GM23338 (cell line): ENCODE results near the gene CHKB. TPM values are rescaled to one million over a fixed set of nuclear protein-coding genes. Genes with fewer than 3 reads are reported as not detected.

Source experiments
- ATAC-seq: fragments of 200-7000 bp; cut with Tn5 transposase; 3 replicates; pipeline ENCODE4 v1.9.1; 2020
- DNase-seq: peaks from one replicate; pipeline ENCODE4 v3.0.0-alpha.2; 2015; ENCODE audit warnings: low spot score
- H2AFZ ChIP-seq: fragments of 200-600 bp; sonication (generic); 2 replicates; pipeline ENCODE4 v1.8.0; 2016; ENCODE audit warnings: antibody characterized with exemption, mild to moderate bottlenecking, moderate library complexity
- H3F3A ChIP-seq: fragments of 200-600 bp; sonication (generic); replicated peaks from 2 replicates; pipeline ENCODE4 v1.8.0; 2017; ENCODE audit warnings: antibody characterized with exemption, mixed run types, low read depth
- H3K27ac ChIP-seq: fragments of 200-600 bp; sonication (generic); 2 replicates; pipeline ENCODE4 v1.6.1; 2016; ENCODE audit warnings: low read depth
- H3K27me3 ChIP-seq: fragments of 200-600 bp; sonication (generic); 2 replicates; pipeline ENCODE4 v1.8.0; 2016; ENCODE audit warnings: mild to moderate bottlenecking, mixed run types, moderate library complexity; ENCODE audit not compliant: insufficient read depth
- H3K36me3 ChIP-seq: fragments of 200-600 bp; sonication (generic); 2 replicates; pipeline ENCODE4 v1.8.0; 2016; ENCODE audit warnings: mild to moderate bottlenecking; ENCODE audit not compliant: insufficient read depth
- H3K4me1 ChIP-seq: fragments of 200-600 bp; sonication (generic); 2 replicates; pipeline ENCODE4 v1.8.0; 2016; ENCODE audit warnings: mild to moderate bottlenecking, moderate library complexity; ENCODE audit not compliant: insufficient read depth
- H3K4me2 ChIP-seq: fragments of 200-600 bp; sonication (generic); 2 replicates; pipeline ENCODE4 v1.7.1; 2017; ENCODE audit warnings: mixed run types
- H3K4me3 ChIP-seq: fragments of 200-600 bp; sonication (generic); 2 replicates; pipeline ENCODE4 v1.6.1; 2016; ENCODE audit warnings: mixed run types
- H3K79me2 ChIP-seq: fragments of 200-600 bp; sonication (generic); replicated peaks from 2 replicates; pipeline ENCODE4 v1.8.0; 2017; ENCODE audit warnings: mild to moderate bottlenecking; ENCODE audit not compliant: insufficient read depth
- H3K9me2 ChIP-seq: fragments of 200-600 bp; sonication (generic); 2 replicates; pipeline ENCODE4 v1.8.0; 2017; ENCODE audit not compliant: insufficient read depth
- H4K20me1 ChIP-seq: fragments of 200-600 bp; sonication (generic); replicated peaks from 2 replicates; pipeline ENCODE4 v1.8.0; 2017; ENCODE audit warnings: mild to moderate bottlenecking; ENCODE audit not compliant: insufficient read depth
- H3K27ac Mint-ChIP-seq: 2 replicates; pipeline ENCODE4 v1.8.0; 2020; ENCODE audit warnings: inconsistent platforms, mild to moderate bottlenecking, moderate library complexity, mixed read lengths
- H3K27me3 Mint-ChIP-seq: 3 replicates; pipeline ENCODE4 v1.8.0; 2022; ENCODE audit warnings: low read depth, mild to moderate bottlenecking, moderate library complexity, mixed read lengths, inconsistent platforms; ENCODE audit not compliant: insufficient read depth, poor library complexity
- H3K36me3 Mint-ChIP-seq: 3 replicates; pipeline ENCODE4 v1.8.0; 2021; ENCODE audit warnings: low read depth, mild to moderate bottlenecking, inconsistent platforms, moderate library complexity, mixed read lengths
- H3K4me1 Mint-ChIP-seq: 3 replicates; pipeline ENCODE4 v1.8.0; 2020; ENCODE audit warnings: mild to moderate bottlenecking, inconsistent platforms, mixed read lengths
- H3K4me3 Mint-ChIP-seq: 3 replicates; pipeline ENCODE4 v1.8.0; 2021; ENCODE audit warnings: moderate library complexity, mild to moderate bottlenecking, inconsistent platforms, mixed read lengths
- H3K9me3 Mint-ChIP-seq: 3 replicates; pipeline ENCODE4 v1.8.0; 2020; ENCODE audit warnings: moderate library complexity, mild to moderate bottlenecking, inconsistent platforms, mixed read lengths
- STAT1 ChIP-seq: IDR thresholded peaks from one replicate; pipeline ENCODE4 v1.6.1; 2016; ENCODE audit warnings: antibody characterized with exemption; ENCODE audit not compliant: unreplicated experiment
- polyA plus RNA-seq: library from polyadenylated mRNA; unstranded; fragments of >200 nt; fragmentation: Nextera tagmentation; extraction: Ambion mirVana; gene quantifications from 2 replicates; pipeline ENCODE4 v1.2.1, GENCODE V29; 2016
- total RNA-seq: library from RNA; depleted of rRNA; stranded (reverse); fragments of >200 nt; shearing (Covaris generic); gene quantifications from 2 replicates; pipeline ENCODE4 v1.2.3, GENCODE V29; 2014
- TF ChIP-seq, protein P1 (sequence below): fragments of 250-450 bp; sonication (Bioruptor Pico); IDR thresholded peaks from 2 replicates; pipeline ENCODE4 v1.5.0; 2020; ENCODE audit warnings: mild to moderate bottlenecking, moderate library complexity
- TF ChIP-seq, protein P2 (sequence below): IDR thresholded peaks from 2 replicates; pipeline ENCODE4 v1.6.1; 2016; ENCODE audit warnings: antibody characterized with exemption
- TF ChIP-seq, protein P3 (sequence below), 2 experiments: fragments of 200-600 bp in 1 of 2; sonication (generic) in 1 of 2; conservative IDR thresholded peaks; 2 replicates each; pipeline versions ENCODE4 v1.5.1 to v1.6.1; 2016 to 2017; ENCODE audit warnings: antibody characterized with exemption in 2 of 2, low read depth in 2 of 2, mild to moderate bottlenecking in 2 of 2, moderate library complexity in 1 of 2

CHKB gene
- total and polyA plus RNA-seq, 2 experiments from 2014 or later = 51.2 to 61.6 TPM

DNA sequence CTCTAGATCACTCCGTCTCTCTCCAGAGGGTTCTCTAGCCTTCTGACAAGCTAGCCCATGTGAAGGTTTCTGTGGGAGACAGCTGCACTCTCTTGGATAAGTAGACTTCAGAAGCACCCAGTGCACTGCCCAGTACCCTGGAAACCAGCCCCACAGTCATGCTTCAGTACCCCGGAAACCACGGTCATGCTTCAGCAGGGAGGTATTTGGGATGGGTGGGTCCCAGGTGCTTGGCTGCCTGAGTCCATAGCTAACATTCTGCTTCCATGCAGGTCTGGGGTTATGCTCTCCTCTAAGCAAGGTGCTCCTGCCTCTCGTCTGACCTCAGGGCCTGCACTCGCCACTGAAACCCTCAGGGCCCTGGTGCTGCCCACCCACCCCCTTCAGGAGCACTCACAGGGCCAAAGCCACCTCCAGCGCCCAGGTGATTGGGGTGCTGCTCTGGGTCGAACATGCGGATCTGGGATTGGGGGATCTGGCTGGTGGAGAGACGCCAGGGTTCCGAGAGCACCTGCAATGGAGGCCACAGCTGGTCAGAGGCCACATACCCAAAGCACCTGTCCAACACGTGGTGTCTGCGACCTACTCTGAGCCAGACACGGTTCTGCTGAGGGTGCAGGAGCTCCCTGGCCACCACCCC, 12.6 kb downstream of the CHKB start (continued):
- TF ChIP-seq, protein P1, sequence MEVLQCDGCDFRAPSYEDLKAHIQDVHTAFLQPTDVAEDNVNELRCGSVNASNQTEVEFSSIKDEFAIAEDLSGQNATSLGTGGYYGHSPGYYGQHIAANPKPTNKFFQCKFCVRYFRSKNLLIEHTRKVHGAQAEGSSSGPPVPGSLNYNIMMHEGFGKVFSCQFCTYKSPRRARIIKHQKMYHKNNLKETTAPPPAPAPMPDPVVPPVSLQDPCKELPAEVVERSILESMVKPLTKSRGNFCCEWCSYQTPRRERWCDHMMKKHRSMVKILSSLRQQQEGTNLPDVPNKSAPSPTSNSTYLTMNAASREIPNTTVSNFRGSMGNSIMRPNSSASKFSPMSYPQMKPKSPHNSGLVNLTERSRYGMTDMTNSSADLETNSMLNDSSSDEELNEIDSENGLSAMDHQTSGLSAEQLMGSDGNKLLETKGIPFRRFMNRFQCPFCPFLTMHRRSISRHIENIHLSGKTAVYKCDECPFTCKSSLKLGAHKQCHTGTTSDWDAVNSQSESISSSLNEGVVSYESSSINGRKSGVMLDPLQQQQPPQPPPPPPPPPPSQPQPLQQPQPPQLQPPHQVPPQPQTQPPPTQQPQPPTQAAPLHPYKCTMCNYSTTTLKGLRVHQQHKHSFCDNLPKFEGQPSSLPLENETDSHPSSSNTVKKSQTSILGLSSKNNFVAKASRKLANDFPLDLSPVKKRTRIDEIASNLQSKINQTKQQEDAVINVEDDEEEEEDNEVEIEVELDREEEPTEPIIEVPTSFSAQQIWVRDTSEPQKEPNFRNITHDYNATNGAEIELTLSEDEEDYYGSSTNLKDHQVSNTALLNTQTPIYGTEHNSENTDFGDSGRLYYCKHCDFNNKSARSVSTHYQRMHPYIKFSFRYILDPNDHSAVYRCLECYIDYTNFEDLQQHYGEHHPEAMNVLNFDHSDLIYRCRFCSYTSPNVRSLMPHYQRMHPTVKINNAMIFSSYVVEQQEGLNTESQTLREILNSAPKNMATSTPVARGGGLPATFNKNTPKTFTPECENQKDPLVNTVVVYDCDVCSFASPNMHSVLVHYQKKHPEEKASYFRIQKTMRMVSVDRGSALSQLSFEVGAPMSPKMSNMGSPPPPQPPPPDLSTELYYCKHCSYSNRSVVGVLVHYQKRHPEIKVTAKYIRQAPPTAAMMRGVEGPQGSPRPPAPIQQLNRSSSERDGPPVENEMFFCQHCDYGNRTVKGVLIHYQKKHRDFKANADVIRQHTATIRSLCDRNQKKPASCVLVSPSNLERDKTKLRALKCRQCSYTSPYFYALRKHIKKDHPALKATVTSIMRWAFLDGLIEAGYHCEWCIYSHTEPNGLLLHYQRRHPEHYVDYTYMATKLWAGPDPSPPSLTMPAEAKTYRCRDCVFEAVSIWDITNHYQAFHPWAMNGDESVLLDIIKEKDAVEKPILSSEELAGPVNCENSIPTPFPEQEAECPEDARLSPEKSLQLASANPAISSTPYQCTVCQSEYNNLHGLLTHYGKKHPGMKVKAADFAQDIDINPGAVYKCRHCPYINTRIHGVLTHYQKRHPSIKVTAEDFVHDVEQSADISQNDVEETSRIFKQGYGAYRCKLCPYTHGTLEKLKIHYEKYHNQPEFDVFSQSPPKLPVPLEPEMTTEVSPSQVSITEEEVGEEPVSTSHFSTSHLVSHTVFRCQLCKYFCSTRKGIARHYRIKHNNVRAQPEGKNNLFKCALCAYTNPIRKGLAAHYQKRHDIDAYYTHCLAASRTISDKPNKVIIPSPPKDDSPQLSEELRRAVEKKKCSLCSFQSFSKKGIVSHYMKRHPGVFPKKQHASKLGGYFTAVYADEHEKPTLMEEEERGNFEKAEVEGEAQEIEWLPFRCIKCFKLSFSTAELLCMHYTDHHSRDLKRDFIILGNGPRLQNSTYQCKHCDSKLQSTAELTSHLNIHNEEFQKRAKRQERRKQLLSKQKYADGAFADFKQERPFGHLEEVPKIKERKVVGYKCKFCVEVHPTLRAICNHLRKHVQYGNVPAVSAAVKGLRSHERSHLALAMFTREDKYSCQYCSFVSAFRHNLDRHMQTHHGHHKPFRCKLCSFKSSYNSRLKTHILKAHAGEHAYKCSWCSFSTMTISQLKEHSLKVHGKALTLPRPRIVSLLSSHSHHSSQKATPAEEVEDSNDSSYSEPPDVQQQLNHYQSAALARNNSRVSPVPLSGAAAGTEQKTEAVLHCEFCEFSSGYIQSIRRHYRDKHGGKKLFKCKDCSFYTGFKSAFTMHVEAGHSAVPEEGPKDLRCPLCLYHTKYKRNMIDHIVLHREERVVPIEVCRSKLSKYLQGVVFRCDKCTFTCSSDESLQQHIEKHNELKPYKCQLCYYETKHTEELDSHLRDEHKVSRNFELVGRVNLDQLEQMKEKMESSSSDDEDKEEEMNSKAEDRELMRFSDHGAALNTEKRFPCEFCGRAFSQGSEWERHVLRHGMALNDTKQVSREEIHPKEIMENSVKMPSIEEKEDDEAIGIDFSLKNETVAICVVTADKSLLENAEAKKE (CRISPR knock-in tag) = no peak
- no peak for TF ChIP-seq STAT1
- TF ChIP-seq, protein P2, sequence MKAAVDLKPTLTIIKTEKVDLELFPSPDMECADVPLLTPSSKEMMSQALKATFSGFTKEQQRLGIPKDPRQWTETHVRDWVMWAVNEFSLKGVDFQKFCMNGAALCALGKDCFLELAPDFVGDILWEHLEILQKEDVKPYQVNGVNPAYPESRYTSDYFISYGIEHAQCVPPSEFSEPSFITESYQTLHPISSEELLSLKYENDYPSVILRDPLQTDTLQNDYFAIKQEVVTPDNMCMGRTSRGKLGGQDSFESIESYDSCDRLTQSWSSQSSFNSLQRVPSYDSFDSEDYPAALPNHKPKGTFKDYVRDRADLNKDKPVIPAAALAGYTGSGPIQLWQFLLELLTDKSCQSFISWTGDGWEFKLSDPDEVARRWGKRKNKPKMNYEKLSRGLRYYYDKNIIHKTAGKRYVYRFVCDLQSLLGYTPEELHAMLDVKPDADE = no peak

DNA sequence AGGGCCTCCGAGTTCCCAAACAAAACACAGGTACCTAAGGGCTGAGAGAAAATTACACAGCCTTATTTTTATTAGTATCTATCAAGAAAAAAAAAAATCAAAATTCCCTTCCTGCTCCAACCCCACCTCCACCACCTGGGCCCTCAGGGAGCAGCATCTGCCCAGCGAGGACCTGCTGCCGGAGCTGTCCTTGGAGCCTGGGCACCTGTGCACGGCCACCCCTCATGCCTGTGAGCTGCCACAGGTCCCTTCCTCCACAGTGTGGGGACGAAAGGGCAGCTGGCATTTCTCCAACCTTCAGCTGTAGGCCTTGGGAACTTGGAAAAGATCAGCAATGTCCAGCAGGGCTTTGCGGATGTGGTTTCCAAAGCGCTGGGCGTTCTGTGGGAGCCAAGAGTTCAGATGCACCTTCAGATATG, 13.6 kb downstream of the CHKB start:
- Histone ChIP-seq H3K4me3 (no peak overlapping the region), H3K27me3 (peaks cover 7% of the 10 kb centered on the region; the same call in 1 of the 2 replicates), H3K79me2 (no peaks in the 10 kb centered on the region), H2AFZ (no peak overlapping the region), H3K4me1 (no peaks in the 10 kb centered on the region), H4K20me1 (no peaks in the 10 kb centered on the region), H3K9me2 (no peaks in the 10 kb centered on the region), H3F3A (no peaks in the 10 kb centered on the region), H3K4me2 (no peak overlapping the region), H3K36me3 (no peaks in the 10 kb centered on the region), H3K27ac (no peak overlapping the region)
- Mint-ChIP-seq H3K4me1 (no peaks in the 10 kb centered on the region), H3K36me3 (peaks cover 38% of the 10 kb centered on the region), H3K27ac (no peak overlapping the region), H3K9me3 (no peaks in the 10 kb centered on the region), H3K27me3 (peaks cover 7% of the 10 kb centered on the region), H3K4me3 (no peak overlapping the region)
- TF ChIP-seq, protein P3, sequence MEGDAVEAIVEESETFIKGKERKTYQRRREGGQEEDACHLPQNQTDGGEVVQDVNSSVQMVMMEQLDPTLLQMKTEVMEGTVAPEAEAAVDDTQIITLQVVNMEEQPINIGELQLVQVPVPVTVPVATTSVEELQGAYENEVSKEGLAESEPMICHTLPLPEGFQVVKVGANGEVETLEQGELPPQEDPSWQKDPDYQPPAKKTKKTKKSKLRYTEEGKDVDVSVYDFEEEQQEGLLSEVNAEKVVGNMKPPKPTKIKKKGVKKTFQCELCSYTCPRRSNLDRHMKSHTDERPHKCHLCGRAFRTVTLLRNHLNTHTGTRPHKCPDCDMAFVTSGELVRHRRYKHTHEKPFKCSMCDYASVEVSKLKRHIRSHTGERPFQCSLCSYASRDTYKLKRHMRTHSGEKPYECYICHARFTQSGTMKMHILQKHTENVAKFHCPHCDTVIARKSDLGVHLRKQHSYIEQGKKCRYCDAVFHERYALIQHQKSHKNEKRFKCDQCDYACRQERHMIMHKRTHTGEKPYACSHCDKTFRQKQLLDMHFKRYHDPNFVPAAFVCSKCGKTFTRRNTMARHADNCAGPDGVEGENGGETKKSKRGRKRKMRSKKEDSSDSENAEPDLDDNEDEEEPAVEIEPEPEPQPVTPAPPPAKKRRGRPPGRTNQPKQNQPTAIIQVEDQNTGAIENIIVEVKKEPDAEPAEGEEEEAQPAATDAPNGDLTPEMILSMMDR (conservative IDR thresholded peaks at IDR 0.05; ENCODE audit: low read depth in 2 of 2) = no peak
- DNase-seq = no peak
- ATAC-seq = no peak
